OCI-LY1 (cell line): ENCODE measurements around the gene SGPL1.

ENCODE experiments used
- H2AFZ ChIP-seq: fragments of 200-600 bp; sonication (generic), shearing (Covaris generic); 2 replicates; pipeline ENCODE4 v1.6.0; 2014; ENCODE audit warnings: antibody characterized with exemption, mild to moderate bottlenecking, low read length
- H3F3A ChIP-seq: fragments of 200-600 bp; sonication (generic), shearing (Covaris generic); 2 replicates; pipeline ENCODE4 v1.6.0; 2014; ENCODE audit warnings: mild to moderate bottlenecking, antibody characterized with exemption, low read length, moderate library complexity; ENCODE audit not compliant: insufficient read depth
- H3K27ac ChIP-seq: fragments of 200-600 bp; sonication (generic); 2 replicates; pipeline ENCODE4 v1.5.1; 2014; ENCODE audit warnings: low read length, mixed run types, mild to moderate bottlenecking, low read depth; ENCODE audit not compliant: poor library complexity, severe bottlenecking
- H3K27me3 ChIP-seq: fragments of 200-600 bp; sonication (generic); 2 replicates; pipeline ENCODE4 v1.6.0; 2014; ENCODE audit warnings: antibody characterized with exemption, mild to moderate bottlenecking, low read length, moderate library complexity; ENCODE audit not compliant: insufficient read depth
- H3K36me3 ChIP-seq: fragments of 200-600 bp; sonication (generic); 2 replicates; pipeline ENCODE4 v1.6.1; 2014; ENCODE audit warnings: mild to moderate bottlenecking, antibody characterized with exemption, low read length, moderate library complexity, mixed read lengths; ENCODE audit not compliant: insufficient read depth
- H3K4me1 ChIP-seq: fragments of 200-600 bp; sonication (generic); 2 replicates; pipeline ENCODE4 v1.5.1; 2014; ENCODE audit warnings: mild to moderate bottlenecking, low read length, moderate library complexity; ENCODE audit not compliant: insufficient read depth, severe bottlenecking
- H3K4me2 ChIP-seq: fragments of 200-600 bp; sonication (generic), shearing (Covaris generic); 2 replicates; pipeline ENCODE4 v1.6.1; 2014; ENCODE audit warnings: low read length
- H3K4me3 ChIP-seq: fragments of 200-600 bp; sonication (generic); 2 replicates; pipeline ENCODE4 v1.5.1; 2014; ENCODE audit warnings: low read length, low read depth, mild to moderate bottlenecking, mixed read lengths; ENCODE audit not compliant: poor library complexity, severe bottlenecking
- H3K79me2 ChIP-seq: fragments of 200-600 bp; shearing (Covaris generic); 2 replicates; pipeline ENCODE4 v1.6.1; 2016; ENCODE audit warnings: mixed run types, low read length, mixed read lengths; ENCODE audit not compliant: insufficient read depth
- H3K9ac ChIP-seq: fragments of 200-600 bp; sonication (generic), shearing (Covaris generic); 2 replicates; pipeline ENCODE4 v1.6.1; 2014; ENCODE audit warnings: mild to moderate bottlenecking, low read length, mixed read lengths
- H3K9me2 ChIP-seq: fragments of 200-600 bp; sonication (generic), shearing (Covaris generic); 2 replicates; pipeline ENCODE4 v1.6.1; 2014; ENCODE audit warnings: low read depth, mild to moderate bottlenecking, low read length, mixed read lengths
- H3K9me3 ChIP-seq: fragments of 200-600 bp; shearing (Covaris generic); 2 replicates; pipeline ENCODE4 v1.6.1; 2014; ENCODE audit warnings: low read length, mixed read lengths
- H4K20me1 ChIP-seq: fragments of 200-600 bp; sonication (generic), shearing (Covaris generic); 2 replicates; pipeline ENCODE4 v1.6.0; 2016; ENCODE audit warnings: mild to moderate bottlenecking, low read length; ENCODE audit not compliant: insufficient read depth
- CTCF ChIP-seq: fragments of 200-600 bp; sonication (generic), shearing (Covaris generic); IDR thresholded peaks from 2 replicates; pipeline ENCODE4 v1.5.1; 2017; ENCODE audit warnings: mild to moderate bottlenecking, antibody characterized with exemption, low read length, moderate library complexity, mixed read lengths
- EZH2 ChIP-seq: fragments of 200-600 bp; sonication (generic), shearing (Covaris generic); IDR thresholded peaks from 2 replicates; pipeline ENCODE4 v1.8.0; 2017; ENCODE audit warnings: borderline replicate concordance, mixed run types, mild to moderate bottlenecking, antibody characterized with exemption, low read length, moderate library complexity, mixed read lengths

SGPL1 gene

GRCh38 chr10:70830164-70830563 is 14.4 kb downstream of the SGPL1 start:
- Histone ChIP-seq H3K4me3 (no peak overlapping the region), H3K4me2 (no peak overlapping the region)

GRCh38 chr10:70832221-70832620 is 16.5 kb downstream of the SGPL1 start:
- Histone ChIP-seq H2AFZ (no peak overlapping the region), H4K20me1 (no peaks in the 10 kb centered on the region), H3K9me2 (no peaks in the 10 kb centered on the region), H3K27ac (no peak overlapping the region), H3F3A (no peaks in the 10 kb centered on the region), H3K27me3 (no peaks in the 10 kb centered on the region), H3K4me2 (no peak overlapping the region), H3K36me3 (peaks cover 4% of the 10 kb centered on the region; the same call in 1 of the 2 replicates), H3K9ac (no peak overlapping the region), H3K4me3 (no peak overlapping the region), H3K4me1 (no peaks in the 10 kb centered on the region), H3K79me2 (no peaks in the 10 kb centered on the region), H3K9me3 (0 out of 2 replicates have a peak, but pooled peaks cover 2% of the 10 kb centered on the region)
- TF ChIP-seq EZH2 = no peak
- TF ChIP-seq CTCF = no peak

More at GRCh38 chr10:70830164-70830563, 14.4 kb downstream of the SGPL1 start:
- no peaks in the 10 kb centered on the region for H3K9me2 ChIP-seq
- no peaks in the 10 kb centered on the region for H3F3A ChIP-seq
- no peaks in the 10 kb centered on the region for H3K27me3 ChIP-seq
- TF ChIP-seq EZH2 = no peak
- H3K36me3 ChIP-seq = 0 out of 2 replicates have a peak, but pooled peaks cover 4% of the 10 kb centered on the region
- no peaks in the 10 kb centered on the region for H3K9me3 ChIP-seq
- no peak overlapping the region for H2AFZ ChIP-seq
- no peak overlapping the region for H3K27ac ChIP-seq
- H3K4me1 ChIP-seq = no peaks in the 10 kb centered on the region
- H4K20me1 ChIP-seq = no peaks in the 10 kb centered on the region
- H3K9ac ChIP-seq = no peak overlapping the region
- H3K79me2 ChIP-seq = no peaks in the 10 kb centered on the region

- TF ChIP-seq EZH2 (no peak), CTCF (no peak)
- H4K20me1 ChIP-seq = no peaks in the 10 kb centered on the region
- no peaks in the 10 kb centered on the region for H3K79me2 ChIP-seq
- no peaks in the 10 kb centered on the region for H3K27me3 ChIP-seq
- H2AFZ ChIP-seq = no peak overlapping the region
- peaks cover 2% of the 10 kb centered on the region; the same call in 1 of the 2 replicates for H3K9me3 ChIP-seq
- H3K27ac ChIP-seq = no peak overlapping the region
- H3F3A ChIP-seq = no peaks in the 10 kb centered on the region
- H3K36me3 ChIP-seq = peaks cover 12% of the 10 kb centered on the region
- no peak overlapping the region for H3K4me3 ChIP-seq
- no peaks in the 10 kb centered on the region for H3K4me1 ChIP-seq
- no peak overlapping the region for H3K4me2 ChIP-seq
- H3K9ac ChIP-seq = no peak overlapping the region
- H3K9me2 ChIP-seq = no peaks in the 10 kb centered on the region
Observed at GRCh38 chr10:70832852-70833528, 17.2 kb downstream of the SGPL1 start.

- Histone ChIP-seq H3F3A (no peaks in the 10 kb centered on the region), H3K4me2 (no peak overlapping the region), H4K20me1 (no peaks in the 10 kb centered on the region), H3K9me2 (no peaks in the 10 kb centered on the region), H2AFZ (no peak overlapping the region), H3K4me1 (no peaks in the 10 kb centered on the region), H3K9me3 (peaks cover 2% of the 10 kb centered on the region; the same call in 1 of the 2 replicates), H3K36me3 (peaks cover 17% of the 10 kb centered on the region), H3K9ac (no peak overlapping the region), H3K4me3 (no peak overlapping the region), H3K27ac (no peak overlapping the region), H3K27me3 (no peaks in the 10 kb centered on the region), H3K79me2 (no peaks in the 10 kb centered on the region)
- TF ChIP-seq CTCF = no peak
- TF ChIP-seq EZH2 = no peak
Observed at GRCh38 chr10:70833601-70834000, 17.9 kb downstream of the SGPL1 start.
